Non-pigmented ciliary epithelial cell (primary cell): ENCODE data around the gene CUBN.
A peak's percentile ranks its signal among the peaks of the same experiment; 100 is the strongest.

ENCODE experiments used
- DNase-seq: peaks from one replicate; pipeline ENCODE4 v3.0.0-alpha.2; 2010; ENCODE audit warnings: low read depth

CUBN gene

DNA sequence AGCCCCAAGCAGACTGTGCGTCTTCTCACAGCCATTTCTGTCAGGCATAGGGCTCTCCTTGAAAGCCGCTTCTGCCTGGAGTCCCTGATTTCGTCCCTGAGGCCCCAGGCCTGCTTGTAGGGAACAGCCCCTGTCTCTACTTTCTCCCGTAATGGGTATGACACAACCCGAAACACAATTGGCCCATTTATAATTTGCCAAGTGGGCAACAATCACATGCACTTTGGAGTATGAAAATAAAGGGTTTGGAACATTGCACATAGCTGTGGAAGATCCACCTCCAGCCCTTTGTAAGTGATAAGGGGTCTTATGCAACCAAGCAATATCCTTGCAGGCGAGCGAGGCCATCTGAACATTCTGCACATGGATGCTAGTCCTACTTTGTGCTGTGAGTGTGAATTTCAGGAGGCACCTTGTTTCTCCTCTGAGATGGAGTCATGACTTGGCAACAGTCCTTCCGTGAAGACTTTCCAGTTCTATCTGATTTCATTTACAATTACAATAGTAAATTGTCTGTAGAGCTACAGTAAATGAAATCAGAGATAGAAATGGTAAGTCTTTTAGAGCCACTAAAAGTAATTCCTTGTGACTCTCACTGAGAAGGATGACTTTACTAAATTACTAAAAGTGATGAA is 141.5 kb downstream of the CUBN start:
- no peak for DNase-seq

GRCh38 chr10:16987206-16987621 is 142.4 kb downstream of the CUBN start:
- DNase-seq, result no peak

GRCh38 chr10:16986406-16987205 is 143.0 kb downstream of the CUBN start:
- no peak for DNase-seq

DNA sequence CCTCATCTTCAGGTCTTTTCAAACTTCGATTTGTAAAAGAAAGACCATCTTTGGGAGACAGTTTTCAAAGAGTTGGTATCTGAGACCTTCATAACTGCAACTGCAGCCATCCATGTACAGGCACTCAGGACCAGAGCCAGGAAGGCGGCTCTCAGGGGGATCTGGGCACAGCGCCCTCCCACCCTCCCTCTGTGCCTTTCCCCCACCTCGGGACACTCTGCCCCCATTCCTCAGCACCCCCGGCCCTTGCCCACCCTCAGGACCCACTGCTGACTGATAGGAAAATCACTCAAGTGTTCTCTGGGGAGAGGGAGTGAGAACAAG is 143.6 kb downstream of the CUBN start:
- DNase-seq, result no peak

DNA sequence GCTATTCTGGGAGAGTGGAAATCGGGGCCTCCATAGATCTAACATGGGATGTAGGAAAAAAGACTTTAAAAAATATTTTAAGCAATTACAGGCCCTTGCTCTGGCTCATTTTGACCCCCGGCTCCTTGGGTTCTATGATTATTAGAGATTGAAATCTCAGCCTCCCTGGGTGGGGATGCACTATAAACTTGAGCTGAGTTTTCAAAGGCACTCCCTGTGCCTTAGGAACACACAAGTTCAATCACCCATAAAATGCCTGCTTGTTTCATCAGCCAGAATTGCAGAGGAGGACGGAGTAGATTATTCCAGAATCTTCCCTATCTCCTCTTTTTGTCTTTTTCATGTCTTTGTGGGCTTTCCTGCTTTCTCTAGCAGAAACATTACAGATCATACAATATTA is 145.4 kb downstream of the CUBN start:
- DNase-seq, result no peak

- no peak for DNase-seq
These were observed 152.8 kb downstream of the CUBN start for GRCh38 chr10:16976803-16977202.

DNA sequence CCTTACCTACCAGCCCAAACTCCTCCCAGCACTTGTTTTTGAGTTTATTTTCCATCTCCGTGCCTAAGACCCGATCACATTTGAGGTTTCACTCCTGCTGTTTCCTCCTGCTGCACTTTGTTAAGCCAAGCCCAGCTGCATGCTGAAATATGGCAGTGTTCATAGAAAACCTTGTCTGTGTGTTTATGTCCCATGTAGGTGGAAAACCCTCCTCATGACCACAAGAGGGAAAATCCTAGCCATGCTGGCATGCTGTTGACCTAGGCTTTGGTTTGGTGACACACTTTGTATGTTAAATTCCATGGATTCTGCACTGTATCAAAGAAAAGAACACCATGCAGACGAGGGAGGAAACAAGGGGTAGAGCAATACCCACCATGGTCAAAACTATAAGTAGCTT is 154.4 kb downstream of the CUBN start:
- no peak for DNase-seq

- DNase-seq, result peak; percentile 88
These were observed 161.1 kb downstream of the CUBN start for GRCh38 chr10:16968416-16969041.

DNA sequence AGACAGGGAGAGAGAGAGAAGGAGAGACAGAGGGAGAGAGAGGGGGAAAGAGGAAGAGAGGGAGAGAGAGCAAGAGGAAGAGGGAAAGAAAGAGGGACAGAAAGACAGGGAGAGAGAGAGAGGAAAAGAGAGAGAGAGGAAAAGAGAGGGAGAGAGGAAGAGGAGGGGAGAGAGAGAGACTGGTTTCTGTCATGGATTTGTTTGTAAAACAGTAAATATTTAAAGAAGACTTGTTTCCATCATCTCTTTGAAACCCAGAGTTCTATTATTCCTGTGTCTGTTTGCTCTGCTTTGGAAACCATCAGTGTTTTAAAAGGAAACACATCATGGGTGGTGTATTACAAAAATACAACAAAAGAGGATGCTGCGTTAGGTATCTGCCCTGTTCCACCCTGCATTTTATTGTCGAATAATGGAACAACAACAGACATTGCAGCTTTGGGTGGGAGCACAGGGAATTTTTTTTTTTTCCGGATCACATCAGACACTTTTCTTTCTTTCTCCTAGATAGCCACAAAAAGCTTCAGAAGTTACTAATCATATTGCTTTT is 161.7 kb downstream of the CUBN start:
- DNase-seq, result no peak

GRCh38 chr10:16966991-16967865 is 162.4 kb downstream of the CUBN start:
- DNase-seq, result no peak

DNA sequence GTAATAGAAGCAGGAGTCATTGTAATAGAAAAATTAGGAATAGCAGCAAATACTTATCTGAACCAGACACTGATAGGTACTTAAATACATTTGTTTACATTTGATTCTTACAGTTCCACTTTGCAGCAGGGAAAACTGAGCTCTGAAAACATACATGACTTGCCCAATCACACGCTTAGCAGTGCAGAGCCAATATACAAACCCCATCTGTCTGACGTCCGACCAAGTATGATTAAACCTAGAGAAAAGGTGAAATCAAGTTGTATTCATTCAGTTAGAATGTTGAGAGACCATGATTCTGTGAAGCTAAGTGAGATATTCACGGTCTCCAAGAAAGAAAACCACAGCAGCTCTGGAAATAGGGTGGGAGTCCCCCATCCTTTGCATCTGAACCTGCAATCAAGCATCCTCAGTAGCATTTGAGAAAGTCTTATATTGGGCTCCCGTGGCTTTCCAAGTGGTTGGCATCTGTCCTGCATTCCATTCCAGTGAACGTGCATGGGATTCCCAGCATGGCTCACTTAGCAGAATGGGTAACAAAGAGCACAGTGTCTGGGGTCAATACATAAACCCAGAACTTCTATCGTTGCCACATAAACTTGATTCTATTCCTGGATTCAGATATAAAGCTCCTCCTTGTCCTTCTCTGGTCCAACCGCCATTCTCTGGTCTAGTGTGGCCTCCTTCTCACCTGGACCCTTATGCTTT is 163.7 kb downstream of the CUBN start:
- DNase-seq, result peak; percentile 89

DNA sequence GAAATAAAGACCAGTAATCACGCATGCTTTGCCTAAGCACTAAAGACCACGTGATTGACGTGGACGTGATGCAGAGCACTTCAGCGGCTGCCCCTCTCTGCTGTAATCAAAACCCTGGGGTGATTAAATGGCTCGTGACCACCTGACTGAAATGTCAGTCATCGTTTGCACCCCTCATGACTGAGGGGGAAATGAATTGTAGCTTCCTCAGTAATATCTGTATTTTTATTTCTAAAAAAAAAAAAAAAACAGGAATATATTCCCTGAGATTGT is 164.3 kb downstream of the CUBN start:
- DNase-seq, result no peak

GRCh38 chr10:16964576-16965343 is 164.9 kb downstream of the CUBN start:
- no peak for DNase-seq

DNA sequence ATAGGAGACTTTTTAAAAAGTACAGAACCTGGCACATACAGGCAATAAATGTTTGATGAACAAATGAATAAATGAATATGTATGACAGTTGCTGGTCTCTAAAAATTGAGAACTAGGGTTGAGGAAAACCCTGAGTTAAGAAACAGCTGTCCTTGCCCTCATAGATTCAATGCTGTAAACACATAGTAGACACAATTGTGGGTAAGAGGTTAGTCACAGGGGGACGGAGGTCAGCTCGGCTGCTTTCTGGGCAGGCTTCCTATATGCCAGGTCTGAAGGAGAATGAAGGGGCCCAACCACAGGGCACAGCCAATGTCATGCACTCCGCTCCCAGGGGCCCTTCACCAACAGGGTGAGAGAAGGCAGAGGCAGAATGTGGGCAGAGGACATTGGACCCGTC is 169.1 kb downstream of the CUBN start:
- DNase-seq, result no peak

DNA sequence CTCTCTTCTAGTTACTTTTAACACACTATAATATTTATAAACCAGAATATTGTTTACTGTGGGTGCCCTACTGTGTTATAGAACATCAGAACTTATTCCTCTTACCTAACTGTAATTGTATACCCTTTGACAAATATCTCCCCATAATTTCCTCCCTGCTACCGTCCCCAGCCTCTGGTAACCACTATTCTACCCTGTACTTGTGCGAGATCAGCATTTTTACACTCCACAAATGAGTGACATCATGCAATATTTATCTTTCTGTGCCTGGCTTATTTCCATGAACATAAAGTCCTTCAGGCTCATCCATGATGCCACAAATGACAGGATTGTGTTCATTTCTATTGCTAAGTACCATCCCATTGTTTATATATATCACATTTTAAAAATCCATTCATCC is 172.6 kb downstream of the CUBN start:
- DNase-seq, result no peak

DNA sequence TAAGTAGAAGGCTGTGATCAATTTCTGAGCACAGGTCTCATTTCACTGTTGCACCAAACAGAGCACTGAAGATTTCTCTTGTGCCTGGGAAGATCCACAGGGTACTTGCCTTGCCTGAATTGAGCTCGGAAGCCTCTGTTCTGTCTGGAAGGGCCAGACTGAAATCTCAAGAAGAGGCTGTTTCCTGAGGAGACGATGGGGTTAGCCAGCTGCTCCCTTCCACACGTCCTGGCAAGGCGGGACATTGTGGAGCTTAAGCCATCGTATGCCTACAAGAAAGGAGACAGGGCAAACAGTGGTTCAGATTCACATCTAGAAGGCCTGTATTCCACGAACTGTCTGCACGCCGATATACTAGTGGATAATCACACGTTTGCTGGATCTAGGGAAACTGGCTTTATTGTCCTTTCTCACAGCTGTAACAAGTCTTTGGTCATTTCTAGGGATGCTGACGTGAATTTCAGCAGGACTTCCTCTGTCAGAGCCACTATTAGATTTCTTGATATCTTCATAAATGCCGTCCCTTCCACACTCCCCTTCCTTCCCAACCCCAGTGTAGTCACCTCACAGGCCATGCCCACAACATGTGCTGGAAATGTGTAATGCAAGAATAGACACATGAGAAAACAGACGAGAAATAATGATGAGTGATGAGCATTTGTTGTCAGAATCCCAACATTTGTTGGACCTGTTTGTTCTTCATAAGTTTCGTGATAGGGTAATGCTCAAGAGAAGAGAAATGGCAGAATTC is 175.2 kb downstream of the CUBN start:
- no peak for DNase-seq

GRCh38 chr10:16953270-16953669 is 176.3 kb downstream of the CUBN start:
- no peak for DNase-seq

GRCh38 chr10:16952610-16953009 is 177.0 kb downstream of the CUBN start:
- no peak for DNase-seq

DNA sequence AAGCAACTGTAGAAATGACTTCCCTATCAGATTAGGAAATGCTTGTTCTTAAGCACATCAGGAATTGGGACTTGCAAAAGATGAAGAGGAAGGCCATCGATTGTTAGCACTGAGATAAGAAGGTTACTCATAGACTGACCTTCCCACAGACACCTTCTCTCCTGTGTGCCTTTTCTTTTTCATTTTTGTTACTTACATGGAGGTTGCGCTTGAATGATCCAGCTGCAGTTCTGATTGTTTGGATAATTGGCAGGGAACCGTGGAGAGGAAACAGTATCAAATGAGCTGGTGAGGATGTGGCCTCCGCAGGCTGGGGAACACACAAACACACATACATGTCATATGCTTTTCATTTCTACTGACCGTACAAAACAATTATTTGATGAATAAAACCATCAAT is 177.5 kb downstream of the CUBN start:
- DNase-seq, result no peak
